A172 (cell line): Measurements from ENCODE around the gene GDI1. TPM values are rescaled to one million over a fixed set of nuclear protein-coding genes. Genes with fewer than 3 reads are reported as not detected.
A peak's percentile ranks its signal among the peaks of the same experiment; 100 is the strongest.

Source experiments
- DNase-seq: peaks from one replicate; pipeline ENCODE4 v3.0.0-alpha.2; 2015; ENCODE audit warnings: low spot score
- total RNA-seq: library from RNA; depleted of rRNA; stranded (reverse); fragments of >200 nt; shearing (Covaris generic); gene quantifications from 2 replicates; pipeline ENCODE4 v1.2.3, GENCODE V29; 2014

The GDI1 gene
- total RNA-seq, 1 experiment from 2014 or later, result 143 TPM

DNA sequence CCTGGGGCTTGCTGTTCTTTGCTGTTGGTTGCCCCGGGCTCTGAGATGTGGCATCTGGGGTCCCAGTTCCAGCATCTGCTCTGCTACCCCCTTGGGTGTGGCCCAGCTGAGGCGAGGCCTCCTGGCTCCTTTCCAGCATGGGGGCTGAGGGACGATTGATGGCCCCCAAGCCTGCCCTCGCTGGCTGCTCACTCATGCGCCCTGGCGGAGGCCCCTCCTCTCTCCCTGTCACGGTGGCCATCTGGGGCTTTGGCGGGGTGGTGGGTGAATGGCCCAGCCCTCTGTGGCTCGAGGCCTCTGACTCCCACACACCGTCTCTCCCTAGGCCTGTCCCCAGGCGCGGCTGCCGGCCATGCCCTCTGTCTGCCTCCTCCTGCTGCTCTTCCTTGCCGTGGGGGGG is 22.9 kb downstream of the GDI1 start:
- DNase-seq, result no peak

DNA sequence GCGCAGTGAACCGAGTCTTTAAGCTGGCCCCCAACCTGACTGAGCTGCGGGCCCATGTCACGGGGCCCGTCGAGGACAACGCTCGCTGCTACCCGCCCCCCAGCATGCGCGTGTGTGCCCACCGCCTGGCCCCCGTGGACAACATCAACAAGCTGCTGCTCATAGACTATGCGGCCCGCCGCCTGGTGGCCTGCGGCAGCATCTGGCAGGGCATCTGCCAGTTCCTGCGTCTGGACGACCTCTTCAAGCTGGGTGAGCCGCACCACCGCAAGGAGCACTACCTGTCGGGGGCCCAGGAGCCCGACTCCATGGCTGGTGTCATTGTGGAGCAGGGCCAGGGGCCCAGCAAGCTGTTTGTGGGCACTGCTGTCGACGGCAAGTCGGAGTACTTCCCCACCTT is 23.4 kb downstream of the GDI1 start:
- DNase-seq, result no peak

DNA sequence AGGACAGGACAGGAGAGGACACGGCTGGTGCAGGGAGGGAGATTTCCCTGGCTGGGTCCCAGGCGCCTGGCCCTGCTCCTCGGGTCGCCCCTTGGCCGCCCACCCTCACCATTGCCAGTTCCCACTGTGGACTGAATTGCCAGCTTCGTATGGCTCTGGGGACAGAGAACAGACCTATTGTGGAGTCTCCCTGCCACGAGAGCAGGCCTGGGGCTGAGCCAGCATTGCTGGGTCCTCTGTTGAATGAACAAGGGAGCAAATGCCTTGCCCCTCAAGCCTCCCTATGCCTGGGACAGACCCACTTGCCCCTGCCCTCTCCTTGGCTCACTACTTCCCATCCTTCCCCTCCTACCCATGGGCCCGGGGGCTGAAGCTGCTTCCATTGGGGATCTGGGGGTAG is 25.4 kb downstream of the GDI1 start:
- no peak for DNase-seq

- no peak for DNase-seq
Observed at GRCh38 chrX:154463611-154464220, 26.8 kb downstream of the GDI1 start.

DNA sequence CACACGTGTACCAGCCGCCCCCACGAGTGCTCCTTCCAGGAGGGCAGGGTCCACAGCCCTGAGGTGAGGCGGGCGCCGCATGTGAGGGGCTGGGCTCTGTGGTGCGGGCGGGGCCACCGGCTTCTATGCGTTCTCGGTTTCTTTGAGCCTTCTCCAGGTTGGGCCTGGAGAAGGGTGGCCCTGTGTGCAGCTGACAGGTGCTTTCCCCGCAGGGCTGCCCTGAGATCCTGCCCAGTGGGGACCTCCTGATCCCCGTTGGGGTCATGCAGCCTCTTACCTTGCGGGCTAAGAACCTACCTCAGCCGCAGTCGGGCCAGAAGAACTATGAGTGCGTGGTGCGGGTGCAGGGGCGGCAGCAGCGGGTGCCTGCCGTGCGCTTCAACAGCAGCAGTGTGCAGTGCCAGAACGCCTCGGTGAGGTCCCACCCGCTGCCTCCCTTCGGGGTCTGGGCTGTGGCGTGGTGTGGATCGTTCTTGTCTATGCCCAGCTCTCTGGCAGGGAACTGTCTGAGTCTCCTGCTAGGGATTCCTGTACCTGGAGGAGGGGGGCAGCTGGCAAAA is 27.9 kb downstream of the GDI1 start:
- DNase-seq, result no peak

DNA sequence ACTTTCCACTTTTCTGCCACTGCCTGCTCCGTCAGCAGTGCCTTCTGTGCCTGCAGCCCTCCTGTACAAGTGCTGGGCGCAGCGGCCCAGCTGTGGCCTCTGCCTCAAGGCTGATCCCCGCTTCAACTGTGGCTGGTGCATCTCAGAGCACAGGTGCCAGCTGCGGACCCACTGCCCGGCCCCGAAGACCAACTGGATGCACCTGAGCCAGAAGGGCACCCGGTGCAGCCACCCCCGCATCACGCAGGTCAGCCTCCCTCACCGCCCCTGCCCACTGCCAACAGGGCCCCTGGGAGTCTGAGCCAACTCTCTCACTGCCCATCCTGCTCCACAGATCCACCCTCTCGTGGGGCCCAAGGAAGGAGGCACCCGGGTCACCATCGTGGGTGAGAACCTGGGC is 28.6 kb downstream of the GDI1 start:
- no peak for DNase-seq

- no peak for DNase-seq
Observed at GRCh38 chrX:154466036-154466435, 29.1 kb downstream of the GDI1 start.

GRCh38 chrX:154466907-154467306 is 30.0 kb downstream of the GDI1 start:
- no peak for DNase-seq

GRCh38 chrX:154467556-154467955 is 30.6 kb downstream of the GDI1 start:
- no peak for DNase-seq

DNA sequence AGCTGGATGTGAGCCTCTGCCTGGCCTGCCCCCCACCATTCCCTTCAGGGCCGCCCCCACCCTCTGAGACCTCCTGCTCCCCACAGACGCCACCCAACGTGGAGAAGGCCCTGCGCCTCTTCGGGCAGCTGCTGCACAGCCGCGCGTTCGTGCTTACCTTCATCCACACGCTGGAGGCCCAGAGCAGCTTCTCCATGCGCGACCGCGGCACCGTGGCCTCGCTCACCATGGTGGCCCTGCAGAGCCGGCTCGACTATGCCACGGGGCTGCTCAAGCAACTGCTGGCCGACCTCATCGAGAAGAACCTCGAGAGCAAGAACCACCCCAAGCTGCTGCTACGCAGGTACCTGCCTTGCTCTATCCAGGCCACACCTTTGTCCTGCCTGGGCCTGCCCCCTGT is 31.3 kb downstream of the GDI1 start:
- no peak for DNase-seq

DNA sequence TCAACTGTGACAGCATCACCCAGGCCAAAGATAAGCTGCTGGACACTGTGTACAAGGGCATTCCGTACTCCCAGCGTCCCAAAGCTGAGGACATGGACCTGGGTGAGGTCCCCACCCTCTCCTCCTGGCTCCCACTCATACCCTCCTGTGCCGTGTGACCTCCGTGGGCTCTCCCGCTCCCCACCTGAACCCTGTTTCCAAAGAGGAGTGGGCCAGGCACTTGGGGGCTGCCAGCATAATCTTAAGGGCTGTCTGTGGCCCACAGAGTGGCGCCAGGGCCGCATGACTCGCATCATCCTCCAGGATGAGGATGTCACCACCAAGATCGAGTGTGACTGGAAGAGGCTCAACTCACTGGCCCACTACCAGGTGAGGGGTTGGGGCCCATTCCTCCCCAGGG is 32.2 kb downstream of the GDI1 start:
- no peak for DNase-seq

- DNase-seq, result no peak
Observed at GRCh38 chrX:154469880-154470279, 32.9 kb downstream of the GDI1 start.

DNA sequence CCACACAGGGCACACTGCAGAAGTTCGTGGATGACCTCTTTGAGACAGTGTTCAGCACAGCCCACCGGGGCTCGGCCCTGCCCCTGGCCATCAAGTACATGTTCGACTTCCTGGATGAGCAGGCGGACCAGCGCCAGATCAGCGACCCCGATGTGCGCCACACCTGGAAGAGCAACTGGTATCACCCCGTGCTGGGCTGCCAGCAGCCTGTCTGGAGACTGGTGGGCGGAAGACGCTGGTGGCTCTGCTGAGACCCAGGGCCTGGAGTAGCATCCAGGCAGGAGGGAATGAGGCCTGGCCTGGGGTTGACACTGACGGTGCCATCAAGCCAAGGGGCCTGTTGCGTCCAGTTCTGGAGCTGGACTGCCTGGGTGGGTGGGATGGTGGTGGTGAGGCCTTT is 33.5 kb downstream of the GDI1 start:
- DNase-seq, result no peak

DNA sequence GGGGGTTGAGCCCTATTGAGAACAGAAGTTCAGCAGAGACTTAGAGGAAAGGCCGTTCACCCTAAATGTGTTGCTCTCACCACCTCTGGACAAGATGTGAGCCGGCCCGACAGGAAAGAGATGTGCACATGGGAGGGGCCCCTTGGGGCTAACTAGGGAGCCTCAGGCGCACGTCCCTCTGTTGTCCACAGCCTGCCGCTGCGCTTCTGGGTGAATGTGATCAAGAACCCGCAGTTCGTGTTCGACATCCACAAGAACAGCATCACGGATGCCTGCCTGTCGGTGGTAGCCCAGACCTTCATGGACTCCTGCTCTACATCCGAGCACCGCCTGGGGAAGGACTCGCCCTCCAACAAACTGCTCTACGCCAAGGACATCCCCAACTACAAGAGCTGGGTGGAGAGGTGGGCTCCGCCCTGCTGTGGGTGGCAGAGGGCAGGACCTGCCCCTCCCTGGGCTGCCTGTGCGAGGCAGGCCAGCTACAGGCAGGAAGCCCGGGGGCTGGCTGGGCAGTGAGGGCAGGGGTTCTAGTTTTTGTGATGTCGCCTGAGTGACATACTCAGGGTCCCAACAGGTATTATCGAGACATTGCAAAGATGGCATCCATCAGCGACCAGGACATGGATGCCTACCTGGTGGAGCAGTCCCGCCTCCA is 34.1 kb downstream of the GDI1 start:
- DNase-seq, result no peak

DNA sequence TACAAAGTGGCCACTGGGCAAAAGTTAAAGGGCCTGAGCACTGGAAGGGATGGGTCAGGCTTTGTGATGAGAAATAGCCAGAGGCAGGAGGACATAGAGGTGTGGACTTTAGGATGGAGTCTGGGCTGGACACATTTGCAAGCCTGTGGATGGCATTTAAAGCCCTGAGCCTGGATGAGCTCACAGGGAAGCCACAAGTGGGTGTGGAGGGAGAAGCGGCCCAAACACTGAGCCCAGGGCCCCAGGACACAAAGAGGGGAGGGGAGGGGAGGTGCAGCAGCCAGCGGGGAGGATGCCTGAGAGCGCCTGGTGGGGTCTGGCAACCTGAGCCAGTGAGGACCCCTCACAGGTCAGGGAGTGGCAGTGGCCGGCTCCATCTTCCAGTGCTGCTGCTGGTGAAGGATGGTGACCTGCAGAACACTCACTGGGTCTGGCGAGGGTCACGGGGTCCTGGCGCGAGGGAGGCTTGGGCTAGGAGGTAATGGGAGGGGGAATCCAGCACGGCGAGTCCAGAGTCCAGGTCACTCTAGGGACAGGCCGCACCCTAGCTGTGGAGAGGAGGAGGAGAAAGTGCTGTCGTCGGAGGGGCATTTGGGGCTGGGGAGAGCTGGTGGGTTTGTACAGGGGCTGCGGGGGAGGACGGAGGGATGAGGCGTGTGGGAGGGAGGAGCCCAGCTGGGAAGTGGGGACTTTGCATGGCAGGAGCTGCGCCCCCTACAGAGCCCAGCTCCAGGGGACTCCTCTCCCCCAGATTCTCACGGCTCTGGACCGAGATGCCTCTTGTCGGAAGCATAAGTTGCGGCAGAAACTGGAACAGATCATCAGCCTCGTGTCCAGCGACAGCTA is 35.1 kb downstream of the GDI1 start:
- DNase-seq, result no peak

DNA sequence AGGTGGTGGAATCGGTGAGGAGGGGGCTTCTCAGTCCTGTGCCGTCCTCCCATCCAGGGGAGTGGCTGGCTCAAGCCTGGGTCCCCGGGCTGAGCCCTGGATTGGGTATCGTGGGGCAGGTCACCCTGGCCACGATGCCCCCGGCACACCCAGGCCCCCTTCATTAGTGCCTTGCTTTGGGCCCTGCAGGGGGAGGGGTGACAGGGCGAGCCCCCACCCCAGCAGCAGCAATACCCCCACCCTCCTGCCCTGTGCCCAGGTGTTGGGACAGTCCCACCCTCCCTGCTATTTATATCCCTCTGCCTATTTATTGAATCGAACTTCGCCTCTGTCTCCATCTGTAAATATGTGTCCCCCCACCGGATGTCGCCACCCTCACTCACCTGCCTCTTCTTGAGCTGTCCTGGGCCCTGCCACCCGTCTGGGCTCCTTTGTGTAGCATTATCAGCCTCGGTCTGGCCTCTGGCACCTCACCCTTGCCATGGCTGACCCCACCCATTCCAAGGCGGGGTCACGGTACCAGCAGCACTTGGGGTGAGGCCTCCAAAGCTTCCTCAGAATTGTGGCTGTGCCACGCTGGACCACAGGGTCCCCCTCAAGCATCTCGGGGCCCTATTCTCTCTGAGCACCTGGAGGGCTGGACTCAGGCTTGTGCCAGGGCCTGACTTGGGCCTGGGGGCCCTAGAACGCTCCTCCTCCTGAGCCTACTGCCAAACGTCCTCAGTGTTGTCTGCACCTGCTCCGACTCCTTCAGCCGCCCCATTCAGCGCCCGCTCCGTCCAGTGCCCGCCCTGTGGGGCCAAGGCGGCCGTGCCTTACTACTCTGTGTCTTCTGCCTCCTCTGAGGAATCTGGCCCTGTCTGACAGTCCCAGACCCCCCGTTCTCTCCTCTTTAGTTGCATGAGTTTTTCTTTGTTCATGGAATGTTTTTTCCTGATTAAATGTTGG is 36.0 kb downstream of the GDI1 start:
- DNase-seq, result no peak

- DNase-seq, result no peak
Observed at GRCh38 chrX:154473683-154474082, 36.7 kb downstream of the GDI1 start.

DNA sequence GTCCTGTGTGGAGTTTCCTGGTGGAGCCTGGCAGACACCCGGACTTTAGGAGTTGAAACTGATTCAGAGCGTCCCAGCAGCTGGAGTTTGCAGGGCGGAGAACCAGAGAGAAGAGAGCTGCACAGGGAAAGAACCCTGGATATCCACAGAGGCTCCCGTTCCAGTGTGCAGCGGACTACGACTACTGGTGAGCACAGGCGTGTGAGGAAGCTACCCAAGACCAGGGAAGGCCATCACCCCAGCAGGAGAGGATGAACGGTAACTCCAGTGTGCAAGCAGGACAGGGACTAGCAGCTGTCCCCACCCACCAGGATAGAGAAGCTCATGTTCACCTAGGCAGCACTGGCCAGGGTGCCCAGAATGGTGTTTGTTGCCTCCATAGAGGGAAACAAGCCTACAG is 39.9 kb downstream of the GDI1 start:
- DNase-seq, result no peak

GRCh38 chrX:154477891-154478477 is 41.0 kb downstream of the GDI1 start:
- no peak for DNase-seq

DNA sequence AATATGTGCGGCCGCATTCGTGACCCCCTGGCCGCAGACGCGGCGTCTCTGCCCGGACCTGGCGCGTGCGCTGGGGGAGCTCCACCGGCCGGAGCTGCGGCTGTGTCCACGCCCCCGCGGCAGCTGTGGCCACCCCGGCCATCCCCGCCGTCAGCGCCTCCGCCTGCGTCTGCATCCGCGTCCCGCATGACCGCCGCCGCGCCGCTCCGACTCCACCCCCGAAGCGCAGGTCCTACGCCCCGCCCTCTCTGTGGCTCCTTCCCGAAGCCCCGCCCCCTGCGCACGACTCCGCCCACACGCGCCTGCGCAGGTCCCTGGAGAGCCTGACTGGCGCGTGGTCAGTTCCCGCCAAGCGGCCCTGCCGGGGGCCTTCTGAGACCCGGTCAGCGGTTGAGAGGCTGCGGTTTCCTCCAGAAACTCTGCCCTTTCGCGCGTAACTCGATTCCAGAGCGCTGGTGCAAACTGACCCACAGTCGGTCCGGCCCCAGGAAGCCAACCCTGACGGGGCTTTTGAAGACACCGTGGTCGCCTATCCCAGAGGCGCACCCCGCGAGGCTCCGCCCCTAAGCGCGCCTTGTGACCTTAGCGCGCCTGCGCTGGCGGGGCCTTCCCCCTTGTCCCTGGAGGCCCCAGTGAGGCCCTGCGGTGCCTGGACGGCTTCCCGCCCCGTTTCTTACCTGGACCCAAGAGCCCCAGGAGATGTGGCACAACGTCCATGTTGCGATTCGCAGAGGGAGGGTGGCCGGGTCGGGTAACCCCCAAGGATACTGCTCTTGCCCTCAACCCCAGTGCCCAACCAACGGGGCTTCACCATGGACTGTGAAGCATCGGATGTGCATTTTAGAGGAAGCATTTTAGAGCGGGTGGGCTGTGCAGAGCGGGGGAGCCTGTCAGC is 42.0 kb downstream of the GDI1 start, which contains the start of gene LAGE3:
TSS of gene LAGE3 (minus strand) at position 554 of the 895 bp plus-strand sequence. CDS start at position 188, 366 bp downstream.
- peak; percentile 76 for DNase-seq
